ENCODE measurements around the gene CLCNKB.

GRCh38 chr1:16094453-16095158 lies 51.0 kb downstream of the CLCNKB start:
- no peak for TF ChIP-seq CTCF (IDR thresholded peaks at IDR 0.05)
- no peak for TF ChIP-seq POLR2A (IDR thresholded peaks at IDR 0.05)
